K562 treated with DMSO at 1 percent for 24 hours (cell line): ENCODE measurements around the gene ADCY7. TPM values are rescaled to one million over a fixed set of nuclear protein-coding genes. Genes with fewer than 3 reads are reported as not detected.

Source experiments
- total RNA-seq: library from RNA; unstranded; fragments of 300-600 nt; gene quantifications from 2 replicates; pipeline ENCODE4 v1.2.3, GENCODE V29; 2022; ENCODE audit warnings: low read depth; ENCODE audit not compliant: insufficient read depth

The ADCY7 gene
- total RNA-seq = 50.2 and 61.1 TPM in 2 replicates

DNA sequence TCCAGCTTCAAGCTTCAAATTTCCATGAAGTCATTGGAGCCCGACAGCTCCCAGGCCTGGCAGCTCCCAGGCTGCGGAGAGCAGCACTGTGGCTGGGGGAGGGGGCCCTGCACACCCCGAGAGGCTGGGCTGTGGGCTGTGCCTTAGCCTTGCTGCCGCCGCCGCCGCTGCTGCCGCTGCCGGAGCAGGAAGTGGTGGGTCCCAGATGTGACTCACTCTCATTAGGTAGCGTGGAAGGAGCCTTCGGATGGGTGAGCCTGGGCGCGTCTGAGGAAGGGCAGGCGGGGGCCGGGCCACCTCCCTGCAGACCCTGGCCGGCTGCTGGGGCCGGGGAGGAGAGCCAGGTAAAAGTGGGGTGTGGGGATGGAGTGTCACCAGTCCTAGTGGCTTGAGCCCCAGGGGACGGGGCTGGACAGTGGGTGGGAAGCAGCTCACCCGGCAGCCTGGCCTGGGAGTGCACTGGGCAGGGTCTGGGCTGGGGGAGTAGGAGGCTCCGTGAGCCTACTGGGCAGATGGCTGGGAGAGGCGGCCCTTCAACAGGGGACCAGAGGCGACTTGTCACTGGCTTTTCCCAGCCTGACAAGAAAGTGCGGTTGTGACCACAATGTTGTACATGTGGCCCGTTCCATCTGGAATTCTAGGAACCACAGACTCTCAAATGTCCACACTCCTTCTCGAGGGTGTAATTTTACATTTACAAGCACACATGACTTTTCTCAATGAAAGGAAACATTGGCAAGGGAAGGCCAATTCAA, at the start of gene ADCY7:
Gene ADCY7, plus strand, starts transcription at position 215 of the 755 bp plus-strand sequence. CDS start 21,629 bp downstream, outside the sequence.

Other genes starting within 250 kb of the ADCY7 start
- 8.6 and 10.6 TPM in 2 replicates for gene CNEP1R1, start 241.3 kb upstream of the ADCY7 start, total RNA-seq
- 13.1 and 14.0 TPM in 2 replicates for gene HEATR3, start 200.6 kb upstream of the ADCY7 start, total RNA-seq
- gene TENT4B, start 113.2 kb upstream of the ADCY7 start, total RNA-seq = 4.1 and 5.0 TPM in 2 replicates
- gene BRD7, start 102.4 kb downstream of the ADCY7 start, total RNA-seq = 48.8 and 57.5 TPM in 2 replicates